CD4-positive, alpha-beta T cell treated with Interleukin-6 at 100 ng/mL for 8 hours (primary cell): Measurements from ENCODE around the gene MRPS2.
"Not testable (repeated sequence)": the region's sequence is repeated elsewhere in the genome, so short reads cannot be mapped to it uniquely, and the experiment has no call there.

Experiments
- DNase-seq: peaks from one replicate; pipeline ENCODE4 v3.0.0-alpha.2; 2020; ENCODE audit warnings: mixed read lengths, low spot score

MRPS2 gene

GRCh38 chr9:135500525-135501260, at the start of gene MRPS2:
TSS of gene MRPS2 (plus strand) at chr9:135500682. CDS start at chr9:135500711, 29 bp downstream.
- DNase-seq: peak; percentile 83

- no peak for DNase-seq
These were observed 49.5 kb upstream of the MRPS2 start for GRCh38 chr9:135450956-135451355.

GRCh38 chr9:135451909-135452308, 48.6 kb upstream of the MRPS2 start:
- not testable (repeated sequence) for DNase-seq

- no peak for DNase-seq
These were observed 45.7 kb upstream of the MRPS2 start for GRCh38 chr9:135454737-135455136.

GRCh38 chr9:135455401-135456030, 45.0 kb upstream of the MRPS2 start:
- no peak for DNase-seq

- no peak for DNase-seq
These were observed 43.9 kb upstream of the MRPS2 start for GRCh38 chr9:135456436-135457104.

- DNase-seq: not testable (repeated sequence)
These were observed 42.0 kb upstream of the MRPS2 start for GRCh38 chr9:135458478-135458877.

- no peak for DNase-seq
These were observed 38.5 kb upstream of the MRPS2 start for GRCh38 chr9:135461936-135462335.

GRCh38 chr9:135463140-135463539, 37.3 kb upstream of the MRPS2 start:
- DNase-seq: no peak

- DNase-seq: no peak
These were observed 36.3 kb upstream of the MRPS2 start for GRCh38 chr9:135464181-135464580.

GRCh38 chr9:135468854-135469521, 31.5 kb upstream of the MRPS2 start:
- DNase-seq: peak; percentile 30

GRCh38 chr9:135471791-135472640, 28.5 kb upstream of the MRPS2 start:
- DNase-seq: no peak

GRCh38 chr9:135473972-135474543, 26.4 kb upstream of the MRPS2 start:
- no peak for DNase-seq

GRCh38 chr9:135474915-135475314, 25.6 kb upstream of the MRPS2 start:
- no peak for DNase-seq

GRCh38 chr9:135476561-135477355, 23.7 kb upstream of the MRPS2 start:
- DNase-seq: no peak

GRCh38 chr9:135478191-135478590, 22.3 kb upstream of the MRPS2 start:
- DNase-seq: no peak

- no peak for DNase-seq
These were observed 21.5 kb upstream of the MRPS2 start for GRCh38 chr9:135478829-135479468.

- no peak for DNase-seq
These were observed 20.9 kb upstream of the MRPS2 start, which contains the start of gene PPP1R26 for GRCh38 chr9:135479469-135480052. TSS of gene PPP1R26 (plus strand) at chr9:135479782. CDS start at chr9:135484511, 4,729 bp downstream.
